EH (cell line): Measurements from ENCODE around the gene MPZL2.

Experiments
- DNase-seq: peaks from one replicate; pipeline ENCODE4 v3.0.0-alpha.2; 2015; ENCODE audit warnings: low read depth

Gene MPZL2

GRCh38 chr11:118283037-118283636, 19.0 kb upstream of the MPZL2 start:
- no peak for DNase-seq

GRCh38 chr11:118282606-118283005, 18.5 kb upstream of the MPZL2 start:
- no peak for DNase-seq

GRCh38 chr11:118281284-118281683, 17.2 kb upstream of the MPZL2 start:
- no peak for DNase-seq

- peak; percentile 28 for DNase-seq
Observed at GRCh38 chr11:118277312-118277711, 13.2 kb upstream of the MPZL2 start.

- DNase-seq: no peak
Observed at GRCh38 chr11:118276422-118276821, 12.3 kb upstream of the MPZL2 start.

GRCh38 chr11:118275176-118275575, 11.1 kb upstream of the MPZL2 start:
- DNase-seq: peak; percentile 66

- DNase-seq: no peak
Observed at GRCh38 chr11:118274186-118274585, 10.1 kb upstream of the MPZL2 start.

- DNase-seq: no peak
Observed at GRCh38 chr11:118272001-118272400, 7.9 kb upstream of the MPZL2 start.

- no peak for DNase-seq
Observed at GRCh38 chr11:118267486-118267885, 3.4 kb upstream of the MPZL2 start.

GRCh38 chr11:118265954-118266353, 1.9 kb upstream of the MPZL2 start:
- DNase-seq: no peak

- DNase-seq: no peak
Observed at GRCh38 chr11:118264569-118265465, 720 bp upstream of the MPZL2 start.

- no peak for DNase-seq
Observed at GRCh38 chr11:118263112-118263511, 985 bp downstream of the MPZL2 start.

GRCh38 chr11:118260353-118260752, 3.7 kb downstream of the MPZL2 start:
- DNase-seq: no peak

- no peak for DNase-seq
Observed at GRCh38 chr11:118259138-118259537, 5.0 kb downstream of the MPZL2 start.

- DNase-seq: no peak
Observed at GRCh38 chr11:118258410-118258809, 5.7 kb downstream of the MPZL2 start.

GRCh38 chr11:118252688-118253087, 11.4 kb downstream of the MPZL2 start:
- no peak for DNase-seq

- peak; percentile 33 for DNase-seq
Observed at GRCh38 chr11:118251858-118252652, 12.0 kb downstream of the MPZL2 start, which contains the start of gene MPZL3. MPZL3 (minus strand) TSS chr11:118252365; CDS start chr11:118252294, 71 bp downstream.

- DNase-seq: no peak
Observed at GRCh38 chr11:118247041-118247440, 17.1 kb downstream of the MPZL2 start.

GRCh38 chr11:118245936-118246562, 18.0 kb downstream of the MPZL2 start:
- no peak for DNase-seq

- no peak for DNase-seq
Observed at GRCh38 chr11:118243993-118244762, 19.9 kb downstream of the MPZL2 start.

- DNase-seq: no peak
Observed at GRCh38 chr11:118243161-118243560, 20.9 kb downstream of the MPZL2 start.
